Mesendoderm (in vitro differentiated cells): ENCODE data around the gene CDKN1B.

Experiments used
- DNase-seq: peaks from one replicate; pipeline ENCODE4 v3.0.0; 2013
- H2AK5ac ChIP-seq: 2 replicates; pipeline ENCODE4 v1.6.1; 2013; ENCODE audit warnings: low read length, inconsistent platforms
- H2BK120ac ChIP-seq: 2 replicates; pipeline ENCODE4 v1.6.1; 2013; ENCODE audit warnings: low read depth, mild to moderate bottlenecking, low read length, moderate library complexity, mixed read lengths
- H2BK15ac ChIP-seq: replicated peaks from 2 replicates; pipeline ENCODE4 v1.6.1; 2013; ENCODE audit warnings: low read depth, mild to moderate bottlenecking, moderate library complexity
- H2BK5ac ChIP-seq: 2 replicates; pipeline ENCODE4 v1.6.1; 2013; ENCODE audit warnings: low read length, inconsistent platforms
- H3K18ac ChIP-seq: 2 replicates; pipeline ENCODE4 v1.6.1; 2013; ENCODE audit warnings: mild to moderate bottlenecking, low read length, mixed read lengths
- H3K23ac ChIP-seq: one replicate; pipeline ENCODE4 v1.6.1; 2013; ENCODE audit warnings: low read length
- H3K27ac ChIP-seq: 2 replicates; pipeline ENCODE4 v1.5.1; 2013; ENCODE audit warnings: low read depth, mild to moderate bottlenecking, inconsistent platforms, low read length, moderate library complexity
- H3K27me3 ChIP-seq: 2 replicates; pipeline ENCODE4 v1.6.1; 2013; ENCODE audit warnings: low read length, control low read depth, mild to moderate bottlenecking, inconsistent platforms; ENCODE audit not compliant: insufficient read depth, poor library complexity
- H3K36me3 ChIP-seq: 2 replicates; pipeline ENCODE4 v1.6.1; 2013; ENCODE audit warnings: low read length, inconsistent platforms; ENCODE audit not compliant: control insufficient read depth, insufficient read depth
- H3K4ac ChIP-seq: one replicate; pipeline ENCODE4 v1.6.1; 2013; ENCODE audit warnings: low read depth, mild to moderate bottlenecking, low read length, moderate library complexity
- H3K4me1 ChIP-seq: 2 replicates; pipeline ENCODE4 v1.6.1; 2013; ENCODE audit warnings: low read depth, low read length, inconsistent platforms; ENCODE audit not compliant: control insufficient read depth
- H3K4me2 ChIP-seq: 2 replicates; pipeline ENCODE4 v1.6.1; 2013; ENCODE audit warnings: low read length
- H3K4me3 ChIP-seq: 2 replicates; pipeline ENCODE4 v1.5.1; 2013; ENCODE audit warnings: mild to moderate bottlenecking, low read length
- H3K56ac ChIP-seq: one replicate; pipeline ENCODE4 v1.6.1; 2013; ENCODE audit warnings: low read length
- H3K79me1 ChIP-seq: 2 replicates; pipeline ENCODE4 v1.6.1; 2013; ENCODE audit warnings: low read length, inconsistent platforms
- H3K79me2 ChIP-seq: 2 replicates; pipeline ENCODE4 v1.6.1; 2013; ENCODE audit warnings: mild to moderate bottlenecking, low read length; ENCODE audit not compliant: control insufficient read depth, insufficient read depth
- H3K9ac ChIP-seq: 2 replicates; pipeline ENCODE4 v1.6.1; 2013; ENCODE audit warnings: low read length, inconsistent platforms
- H4K5ac ChIP-seq: one replicate; pipeline ENCODE4 v1.6.1; 2013; ENCODE audit warnings: low read length
- H4K8ac ChIP-seq: one replicate; pipeline ENCODE4 v1.6.1; 2013; ENCODE audit warnings: low read depth, mild to moderate bottlenecking, control low read depth, low read length, moderate library complexity
- WGBS: extraction: QIAGEN DNeasy Blood & Tissue Kit; methylation state at CpG from one replicate; pipeline ENCODE4 v1.1.7; 2013; ENCODE audit warnings: low lambda C conversion rate, missing lambda C conversion rate; ENCODE audit not compliant: insufficient coverage; ENCODE audit errors: extremely low coverage; 5-methylcytosine and 5-hydroxymethylcytosine counted together

Gene CDKN1B

DNA sequence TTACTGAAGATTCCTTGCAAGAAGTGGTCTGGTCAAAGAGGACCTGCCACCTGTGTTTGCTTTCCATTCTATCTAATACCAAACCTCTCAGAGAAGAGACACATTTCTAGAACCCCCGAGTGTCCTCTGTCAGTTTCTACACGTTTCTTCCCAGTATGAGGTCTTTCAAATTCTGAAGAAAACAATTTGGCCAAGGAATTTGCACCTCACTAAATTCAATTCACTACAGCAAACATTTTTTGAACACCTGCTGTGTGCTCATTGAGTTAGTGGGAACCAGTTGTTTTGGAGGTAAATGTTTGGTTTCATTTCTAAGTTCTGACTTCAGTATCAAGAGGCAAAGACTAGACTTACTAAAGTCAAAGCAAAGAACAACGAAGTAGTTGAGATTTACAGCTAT, 40.6 kb upstream of the CDKN1B start:
- no peak overlapping the region for H3K56ac ChIP-seq
- no peak overlapping the region for H3K9ac ChIP-seq
- no peak overlapping the region for H3K4ac ChIP-seq
- H3K18ac ChIP-seq = no peak overlapping the region
- H3K27ac ChIP-seq = peak overlapping the region; percentile 12
- peak; percentile 71 for DNase-seq
- H3K79me2 ChIP-seq = no peaks in the 10 kb centered on the region
- no peak overlapping the region for H2BK120ac ChIP-seq
- H4K8ac ChIP-seq = no peak overlapping the region
- H2AK5ac ChIP-seq = no peak overlapping the region
- no peaks in the 10 kb centered on the region for H3K27me3 ChIP-seq
- H2BK5ac ChIP-seq = no peak overlapping the region
- H2BK15ac ChIP-seq = no peak overlapping the region
- no CpG with 5 or more reads among the region's 3 CpGs for WGBS
- H4K5ac ChIP-seq = no peak overlapping the region
- H3K23ac ChIP-seq = no peak overlapping the region
- no peak overlapping the region for H3K4me2 ChIP-seq
- H3K36me3 ChIP-seq = no peaks in the 10 kb centered on the region
- H3K4me3 ChIP-seq = no peak overlapping the region
- peaks cover 3% of the 10 kb centered on the region for H3K79me1 ChIP-seq
- H3K4me1 ChIP-seq = peaks cover 3% of the 10 kb centered on the region

- no peaks in the 10 kb centered on the region for H3K79me2 ChIP-seq
- H2BK15ac ChIP-seq = no peak overlapping the region
- H4K8ac ChIP-seq = no peak overlapping the region
- H2BK120ac ChIP-seq = no peak overlapping the region
- H3K56ac ChIP-seq = no peak overlapping the region
- no peak overlapping the region for H3K23ac ChIP-seq
- H4K5ac ChIP-seq = no peak overlapping the region
- H2BK5ac ChIP-seq = no peak overlapping the region
- H3K36me3 ChIP-seq = no peaks in the 10 kb centered on the region
- peaks cover 4% of the 10 kb centered on the region for H3K79me1 ChIP-seq
- no peak overlapping the region for H2AK5ac ChIP-seq
- H3K27me3 ChIP-seq = no peaks in the 10 kb centered on the region
- no peak for DNase-seq
- H3K18ac ChIP-seq = no peak overlapping the region
- H3K9ac ChIP-seq = no peak overlapping the region
- no peak overlapping the region for H3K4me3 ChIP-seq
- no peak overlapping the region for H3K4me2 ChIP-seq
- H3K4ac ChIP-seq = no peak overlapping the region
- H3K27ac ChIP-seq = no peak overlapping the region
- H3K4me1 ChIP-seq = peaks cover 7% of the 10 kb centered on the region
- no CpG with 5 or more reads among the region's 5 CpGs for WGBS
Measured at GRCh38 chr12:12681061-12681765, 36.0 kb upstream of the CDKN1B start.

GRCh38 chr12:12682284-12682683, 34.9 kb upstream of the CDKN1B start:
- H3K4me3 ChIP-seq = no peak overlapping the region

GRCh38 chr12:12683136-12683697, 34.0 kb upstream of the CDKN1B start:
- no peak overlapping the region for H3K9ac ChIP-seq
- H3K4ac ChIP-seq = no peak overlapping the region
- no peak overlapping the region for H3K4me2 ChIP-seq
- H3K4me3 ChIP-seq = no peak overlapping the region
- H3K18ac ChIP-seq = no peak overlapping the region
- no peak overlapping the region for H2AK5ac ChIP-seq
- H3K79me2 ChIP-seq = no peaks in the 10 kb centered on the region
- H3K36me3 ChIP-seq = no peaks in the 10 kb centered on the region
- H3K23ac ChIP-seq = no peak overlapping the region
- no peak overlapping the region for H2BK15ac ChIP-seq
- H3K79me1 ChIP-seq = peaks cover 4% of the 10 kb centered on the region
- no peak overlapping the region for H2BK120ac ChIP-seq
- no CpG with 5 or more reads among the region's 4 CpGs for WGBS
- no peak for DNase-seq
- H3K4me1 ChIP-seq = peaks cover 4% of the 10 kb centered on the region
- no peak overlapping the region for H4K5ac ChIP-seq
- no peaks in the 10 kb centered on the region for H3K27me3 ChIP-seq
- no peak overlapping the region for H4K8ac ChIP-seq
- H3K27ac ChIP-seq = no peak overlapping the region
- H2BK5ac ChIP-seq = no peak overlapping the region
- no peak overlapping the region for H3K56ac ChIP-seq

More at GRCh38 chr12:12682284-12682683, 34.9 kb upstream of the CDKN1B start:
- H3K4ac ChIP-seq = no peak overlapping the region
- peaks cover 4% of the 10 kb centered on the region for H3K79me1 ChIP-seq
- H3K4me2 ChIP-seq = no peak overlapping the region
- no peak overlapping the region for H2BK120ac ChIP-seq
- no peak overlapping the region for H2BK5ac ChIP-seq
- no peak overlapping the region for H4K5ac ChIP-seq
- H3K56ac ChIP-seq = no peak overlapping the region
- no peak overlapping the region for H3K18ac ChIP-seq
- H2BK15ac ChIP-seq = no peak overlapping the region
- H3K23ac ChIP-seq = no peak overlapping the region
- no peak overlapping the region for H3K9ac ChIP-seq
- H3K27ac ChIP-seq = no peak overlapping the region
- no peak overlapping the region for H2AK5ac ChIP-seq
- H3K4me1 ChIP-seq = peaks cover 4% of the 10 kb centered on the region
- DNase-seq = no peak
- no peak overlapping the region for H4K8ac ChIP-seq
- H3K79me2 ChIP-seq = no peaks in the 10 kb centered on the region
- H3K36me3 ChIP-seq = no peaks in the 10 kb centered on the region
- no peaks in the 10 kb centered on the region for H3K27me3 ChIP-seq

DNA sequence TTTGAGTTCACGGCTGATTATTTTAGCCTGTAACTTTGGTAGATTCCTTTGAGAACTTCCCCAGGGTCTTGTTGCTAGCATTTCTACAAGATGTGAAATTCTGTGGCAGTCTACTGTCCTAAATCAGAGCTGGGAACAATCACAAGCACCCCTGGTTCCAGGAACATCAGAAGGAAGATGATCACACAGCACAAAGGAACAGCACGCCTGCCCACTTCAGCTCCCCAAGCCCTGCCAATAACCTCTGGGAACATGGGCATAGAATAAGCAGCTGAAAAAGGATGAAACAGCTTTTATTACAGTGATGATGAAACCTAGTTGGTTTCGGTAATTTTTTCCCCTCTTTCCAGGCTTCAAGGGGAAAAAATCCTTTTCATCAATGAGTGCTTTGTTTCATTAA, 33.4 kb upstream of the CDKN1B start:
- Histone ChIP-seq H2BK5ac (no peak overlapping the region), H3K27ac (no peak overlapping the region), H3K23ac (no peak overlapping the region), H4K5ac (no peak overlapping the region), H3K36me3 (no peaks in the 10 kb centered on the region), H4K8ac (no peak overlapping the region), H2AK5ac (no peak overlapping the region), H3K27me3 (no peaks in the 10 kb centered on the region), H3K56ac (peak overlapping the region; percentile 68), H3K79me2 (no peaks in the 10 kb centered on the region), H3K79me1 (peaks cover 4% of the 10 kb centered on the region), H3K4me1 (peaks cover 4% of the 10 kb centered on the region), H3K4ac (peak overlapping the region; percentile 24), H2BK120ac (no peak overlapping the region), H3K9ac (peak overlapping the region; percentile 64), H3K4me2 (peak overlapping the region; percentile 77), H2BK15ac (peak overlapping the region; percentile 8), H3K18ac (peak overlapping the region; percentile 65), H3K4me3 (no peak overlapping the region)
- WGBS = no CpG with 5 or more reads among the region's 3 CpGs
- no peak for DNase-seq
